ENCODE data around the gene SLC12A2.

SLC12A2 gene

DNA sequence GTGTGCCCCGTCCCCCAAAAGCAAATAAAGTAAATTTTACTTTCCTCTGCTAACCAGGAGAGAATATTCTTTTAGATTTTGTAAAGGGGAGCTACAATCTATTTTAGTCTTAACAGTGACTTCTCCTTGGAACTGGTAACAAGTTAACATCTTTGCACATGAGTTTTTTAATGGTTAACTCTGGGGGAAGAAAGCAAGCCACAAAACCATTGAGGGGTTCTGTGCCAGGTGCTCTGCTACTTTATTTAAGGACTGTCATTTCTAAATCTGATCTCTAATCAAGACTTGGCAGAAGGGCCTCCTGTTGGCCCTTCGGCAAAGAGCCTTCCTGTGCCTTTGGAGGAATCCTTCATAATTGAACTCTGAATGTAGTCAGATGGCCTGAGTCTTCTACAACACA lies 153.4 kb downstream of the SLC12A2 start:
- TF ChIP-seq, protein P1, sequence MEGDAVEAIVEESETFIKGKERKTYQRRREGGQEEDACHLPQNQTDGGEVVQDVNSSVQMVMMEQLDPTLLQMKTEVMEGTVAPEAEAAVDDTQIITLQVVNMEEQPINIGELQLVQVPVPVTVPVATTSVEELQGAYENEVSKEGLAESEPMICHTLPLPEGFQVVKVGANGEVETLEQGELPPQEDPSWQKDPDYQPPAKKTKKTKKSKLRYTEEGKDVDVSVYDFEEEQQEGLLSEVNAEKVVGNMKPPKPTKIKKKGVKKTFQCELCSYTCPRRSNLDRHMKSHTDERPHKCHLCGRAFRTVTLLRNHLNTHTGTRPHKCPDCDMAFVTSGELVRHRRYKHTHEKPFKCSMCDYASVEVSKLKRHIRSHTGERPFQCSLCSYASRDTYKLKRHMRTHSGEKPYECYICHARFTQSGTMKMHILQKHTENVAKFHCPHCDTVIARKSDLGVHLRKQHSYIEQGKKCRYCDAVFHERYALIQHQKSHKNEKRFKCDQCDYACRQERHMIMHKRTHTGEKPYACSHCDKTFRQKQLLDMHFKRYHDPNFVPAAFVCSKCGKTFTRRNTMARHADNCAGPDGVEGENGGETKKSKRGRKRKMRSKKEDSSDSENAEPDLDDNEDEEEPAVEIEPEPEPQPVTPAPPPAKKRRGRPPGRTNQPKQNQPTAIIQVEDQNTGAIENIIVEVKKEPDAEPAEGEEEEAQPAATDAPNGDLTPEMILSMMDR (IDR thresholded peaks at IDR 0.05; ENCODE audit: low read depth, low read length), result no peak
- no peak for DNase-seq (ENCODE audit: extremely low read depth, low read depth)

DNA sequence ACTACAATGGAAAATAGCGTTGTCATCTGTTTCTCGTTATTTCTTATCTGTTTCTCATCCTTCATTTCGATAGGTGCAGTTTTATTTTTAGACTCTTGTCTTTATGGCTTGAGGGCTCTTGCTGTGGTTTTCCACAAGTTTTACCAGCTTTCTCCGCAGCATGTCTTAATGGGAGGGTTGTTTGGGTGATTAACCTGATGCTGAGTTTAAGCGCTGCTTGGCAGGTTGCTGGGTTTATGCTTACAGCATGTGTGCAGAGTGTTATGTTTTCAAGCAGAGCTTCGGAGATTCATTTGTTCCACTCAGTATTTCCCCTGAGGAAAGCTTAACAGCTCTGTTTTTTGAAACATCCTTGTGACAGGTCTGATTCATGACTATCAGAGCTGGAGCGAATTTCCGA lies 154.0 kb downstream of the SLC12A2 start:
- DNase-seq (ENCODE audit: extremely low read depth, low read depth), result no peak
- TF ChIP-seq, protein P1 (IDR thresholded peaks at IDR 0.05; ENCODE audit: low read depth, low read length), result no peak
